Measurements from ENCODE around the gene DNAH1. TPM values are rescaled to one million over a fixed set of nuclear protein-coding genes. Genes with fewer than 3 reads are reported as not detected.

The DNAH1 gene
- total RNA-seq, 1 donor from 2014 or later = 2.2 TPM

- intact Hi-C loops (cut with micrococcal nuclease) = no loop called here
- H3K27ac ChIP-seq (replicated peaks) = no peak overlapping the region
- no peaks in the 10 kb centered on the region for H3K9me3 ChIP-seq (replicated peaks)
- H3K27me3 ChIP-seq (ENCODE audit: low read depth) = no peaks in the 10 kb centered on the region
- no peak for TF ChIP-seq CTCF (IDR thresholded peaks at IDR 0.05; ENCODE audit: borderline replicate concordance)
- peaks cover 33% of the 10 kb centered on the region for H3K36me3 ChIP-seq
- no peak overlapping the region for H3K4me3 ChIP-seq
- peak; percentile 9 for DNase-seq
- no peaks in the 10 kb centered on the region for H3K4me1 ChIP-seq
Observed at GRCh38 chr3:52393131-52393807, 77.2 kb downstream of the DNAH1 start.

- intact Hi-C loops (cut with micrococcal nuclease) = no loop called here
- H3K36me3 ChIP-seq = peaks cover 28% of the 10 kb centered on the region
Observed at GRCh38 chr3:52393959-52394670, 78.0 kb downstream of the DNAH1 start.

GRCh38 chr3:52394751-52395502 is 78.8 kb downstream of the DNAH1 start:
- peak; percentile 8 for DNase-seq
- TF ChIP-seq CTCF (IDR thresholded peaks at IDR 0.05; ENCODE audit: borderline replicate concordance) = no peak
- H3K27me3 ChIP-seq (ENCODE audit: low read depth) = no peaks in the 10 kb centered on the region
- intact Hi-C loops (cut with micrococcal nuclease) = no loop called here
- no peak overlapping the region for H3K27ac ChIP-seq (replicated peaks)
- H3K9me3 ChIP-seq (replicated peaks) = no peaks in the 10 kb centered on the region
- H3K4me1 ChIP-seq = peaks cover 4% of the 10 kb centered on the region
- H3K36me3 ChIP-seq = peaks cover 27% of the 10 kb centered on the region
- H3K4me3 ChIP-seq = no peak overlapping the region

More at GRCh38 chr3:52393959-52394670, 78.0 kb downstream of the DNAH1 start:
- TF ChIP-seq CTCF (IDR thresholded peaks at IDR 0.05; ENCODE audit: borderline replicate concordance) = no peak
- no peak overlapping the region for H3K27ac ChIP-seq (replicated peaks)
- H3K4me3 ChIP-seq = no peak overlapping the region
- H3K4me1 ChIP-seq = no peaks in the 10 kb centered on the region
- no peaks in the 10 kb centered on the region for H3K9me3 ChIP-seq (replicated peaks)
- peak; percentile 5 for DNase-seq
- H3K27me3 ChIP-seq (ENCODE audit: low read depth) = no peaks in the 10 kb centered on the region

- no peaks in the 10 kb centered on the region for H3K9me3 ChIP-seq (replicated peaks)
- intact Hi-C loops (cut with micrococcal nuclease) = no loop called here
- no peak for TF ChIP-seq CTCF (IDR thresholded peaks at IDR 0.05; ENCODE audit: borderline replicate concordance)
- H3K27me3 ChIP-seq (ENCODE audit: low read depth) = no peaks in the 10 kb centered on the region
- DNase-seq = peak; percentile 2
- peaks cover 27% of the 10 kb centered on the region for H3K36me3 ChIP-seq
- H3K4me3 ChIP-seq = no peak overlapping the region
- peaks cover 9% of the 10 kb centered on the region for H3K4me1 ChIP-seq
- H3K27ac ChIP-seq (replicated peaks) = no peak overlapping the region
Observed at GRCh38 chr3:52395503-52395865, 79.4 kb downstream of the DNAH1 start.

- peak; percentile 8 for DNase-seq
- Histone ChIP-seq H3K9me3 (replicated peaks) (no peaks in the 10 kb centered on the region), H3K4me1 (peaks cover 13% of the 10 kb centered on the region), H3K27ac (replicated peaks) (no peak overlapping the region), H3K4me3 (no peak overlapping the region), H3K36me3 (peaks cover 27% of the 10 kb centered on the region), H3K27me3 (ENCODE audit: low read depth) (no peaks in the 10 kb centered on the region)
- intact Hi-C loops (cut with micrococcal nuclease) = no loop called here
- no peak for TF ChIP-seq CTCF (IDR thresholded peaks at IDR 0.05; ENCODE audit: borderline replicate concordance)
Observed at GRCh38 chr3:52396011-52396906, 80.1 kb downstream of the DNAH1 start.

Measured in left ventricle myocardium inferior (tissue), 1 donor.